HG02981 (cell line): Measurements from ENCODE around the gene SPAST.
"Not testable (repeated sequence)": the region's sequence is repeated elsewhere in the genome, so short reads cannot be mapped to it uniquely, and the experiment has no call there.

ENCODE experiments used
- ATAC-seq: cut with Tn5 transposase; IDR thresholded peaks from one replicate; pipeline ENCODE4 v1.9.1; 2021; ENCODE audit warnings: mild to moderate bottlenecking, moderate library complexity; ENCODE audit not compliant: unreplicated experiment

SPAST gene

GRCh38 chr2:32124660-32125059, 61.3 kb downstream of the SPAST start:
- no peak for ATAC-seq

GRCh38 chr2:32128636-32129035, 65.3 kb downstream of the SPAST start:
- no peak for ATAC-seq

GRCh38 chr2:32129086-32129485, 65.7 kb downstream of the SPAST start:
- no peak for ATAC-seq

GRCh38 chr2:32135409-32135808, 72.1 kb downstream of the SPAST start:
- ATAC-seq, result no peak

- ATAC-seq, result no peak
These were observed 72.7 kb downstream of the SPAST start for GRCh38 chr2:32136097-32136496.

- ATAC-seq, result not testable (repeated sequence)
These were observed 88.2 kb downstream of the SPAST start for GRCh38 chr2:32151544-32151943.

- ATAC-seq, result no peak
These were observed 96.3 kb downstream of the SPAST start for GRCh38 chr2:32159678-32160077.

- ATAC-seq, result no peak
These were observed 97.9 kb downstream of the SPAST start for GRCh38 chr2:32161296-32161695.

DNA sequence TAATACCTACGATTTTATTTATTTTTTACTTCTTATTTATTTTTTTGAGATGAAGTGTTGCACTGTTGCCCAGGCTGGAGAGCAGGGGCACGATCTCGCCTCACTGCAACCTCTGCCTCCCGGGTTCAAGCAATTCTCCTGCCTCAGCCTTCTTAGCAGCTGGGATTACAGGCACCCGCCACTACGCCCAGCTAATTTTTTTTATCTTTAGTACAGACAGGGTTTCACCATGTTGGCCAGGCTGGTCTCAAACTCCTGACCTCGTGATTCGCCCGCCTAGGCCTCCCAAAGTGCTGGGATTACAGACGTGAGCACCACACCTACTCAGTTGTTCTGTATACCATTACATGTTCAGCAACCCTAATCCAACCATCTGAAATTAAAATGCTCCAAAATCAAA, 100.9 kb downstream of the SPAST start:
- ATAC-seq, result not testable (repeated sequence)

GRCh38 chr2:32165027-32165347, 101.6 kb downstream of the SPAST start:
- ATAC-seq, result not testable (repeated sequence)

DNA sequence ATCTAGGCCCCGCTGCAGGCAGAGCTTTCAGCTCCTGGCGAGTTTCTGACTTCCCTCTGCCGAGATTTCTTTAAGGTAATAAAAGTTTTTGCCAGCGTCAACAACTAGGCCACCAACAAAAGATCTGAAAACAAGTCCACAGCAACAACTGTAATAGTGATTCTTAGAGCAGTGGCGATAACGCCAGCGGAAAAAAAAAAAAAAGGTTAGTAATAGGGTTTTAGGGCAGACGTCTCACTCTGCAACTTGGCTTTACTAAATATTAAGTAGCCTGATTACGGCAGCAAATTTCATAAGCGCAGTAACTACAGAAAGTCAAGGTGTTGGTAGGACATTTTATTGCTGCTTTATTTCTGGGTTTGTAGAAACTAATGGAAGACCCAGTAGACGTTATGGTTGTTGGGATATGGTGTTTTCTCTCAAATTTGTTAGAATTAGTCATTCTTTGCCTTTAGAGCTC, 102.8 kb downstream of the SPAST start:
- ATAC-seq, result no peak

GRCh38 chr2:32168513-32168912, 105.2 kb downstream of the SPAST start:
- ATAC-seq, result peak; percentile 33

DNA sequence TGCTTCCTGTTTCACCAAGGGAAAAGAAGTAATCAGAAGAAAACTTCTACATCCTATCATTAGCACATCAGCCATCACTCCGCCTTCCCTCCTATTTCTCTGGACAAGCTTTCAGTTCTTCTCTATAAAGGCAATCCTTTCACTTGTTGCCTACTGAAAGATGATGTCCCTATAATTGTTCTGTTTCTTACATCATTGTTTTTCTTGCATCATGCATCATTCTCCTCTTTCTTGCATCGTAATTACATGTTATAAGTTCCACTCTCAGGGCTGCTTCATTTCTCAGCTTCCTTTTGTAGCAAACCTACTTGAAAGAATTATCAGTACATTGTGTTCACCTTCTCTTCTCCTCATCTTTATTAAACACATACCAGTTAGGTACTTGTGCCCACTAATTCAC, 109.5 kb downstream of the SPAST start:
- no peak for ATAC-seq

DNA sequence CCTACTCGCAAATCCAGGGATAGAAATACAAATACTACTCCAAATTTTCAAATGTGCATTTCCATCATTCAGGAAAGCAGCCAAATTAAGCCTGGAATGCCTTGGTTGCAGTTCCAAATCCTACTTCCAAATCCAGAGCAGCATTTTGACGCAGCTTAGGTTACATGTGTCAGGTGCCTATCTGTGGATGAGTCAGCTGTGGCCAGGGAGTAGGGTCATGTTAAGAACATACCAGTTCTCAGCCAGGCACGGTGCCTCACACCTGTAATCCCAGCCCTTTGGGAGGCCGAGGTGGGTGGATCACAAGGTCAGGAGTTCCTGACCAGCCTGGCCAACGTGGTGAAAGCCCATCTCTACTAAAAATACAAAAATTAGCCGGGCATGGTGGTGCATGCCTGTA, 119.3 kb downstream of the SPAST start:
- no peak for ATAC-seq

- ATAC-seq, result no peak
These were observed 125.7 kb downstream of the SPAST start for GRCh38 chr2:32189011-32189410.

DNA sequence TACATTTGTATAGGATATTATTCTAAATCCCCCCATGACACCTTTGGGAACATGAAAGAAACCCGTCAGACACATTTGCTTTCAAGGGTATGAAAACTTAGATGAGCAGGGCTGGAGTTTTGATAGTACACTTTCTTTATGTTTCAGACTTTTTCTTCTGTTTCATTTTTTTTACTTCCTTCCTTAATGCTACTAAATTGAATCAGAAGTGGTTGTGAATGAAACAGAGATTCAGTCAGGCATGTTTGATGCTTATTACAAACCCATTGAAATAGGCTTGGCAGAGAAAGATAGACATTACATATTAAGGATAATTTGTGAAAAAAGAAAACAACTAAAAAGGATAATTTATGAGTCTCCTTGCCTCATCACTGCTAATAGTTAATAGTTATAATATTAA, 129.1 kb downstream of the SPAST start:
- ATAC-seq, result no peak

DNA sequence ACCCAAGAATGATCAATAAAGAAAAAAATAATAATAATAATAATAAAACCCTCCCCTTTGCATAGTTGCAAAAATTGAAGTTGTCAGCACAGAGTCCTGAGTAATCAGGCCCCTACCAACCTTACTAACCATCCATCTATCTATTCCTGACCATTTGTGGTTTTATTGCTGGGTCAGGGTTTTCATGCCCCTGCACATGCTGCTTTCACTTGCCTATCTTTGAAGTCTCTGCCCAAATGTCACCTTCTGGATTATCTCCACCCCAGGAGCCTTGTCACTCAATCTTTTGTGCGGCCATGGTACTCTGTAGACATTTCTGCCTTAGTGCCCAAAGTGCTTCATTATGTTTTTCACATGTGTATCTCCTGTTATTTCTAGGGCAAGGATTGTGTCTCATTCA, 137.5 kb downstream of the SPAST start:
- ATAC-seq, result no peak

GRCh38 chr2:32203428-32203827, 140.1 kb downstream of the SPAST start:
- ATAC-seq, result not testable (repeated sequence)
